Keratinocyte (primary cell): ENCODE results near the gene PNPLA2.

ENCODE experiments used
- CTCF ChIP-seq, 3 experiments: IDR thresholded peaks in 1 of 3; conservative IDR thresholded peaks in 1 of 3; optimal IDR thresholded peaks in 1 of 3; 2 replicates in 2 of 3; 3 replicates in 1 of 3; pipeline versions ENCODE3 to v1.5.1; 2011; ENCODE audit warnings: low read length in 3 of 3, mild to moderate bottlenecking in 3 of 3, moderate library complexity in 2 of 3, control low read depth in 1 of 3, inconsistent platforms in 1 of 3; ENCODE audit not compliant: insufficient read depth in 2 of 3; ENCODE audit errors: extremely low read depth in 1 of 3
- EZH2 ChIP-seq: IDR thresholded peaks from one replicate; pipeline ENCODE4 v1.6.1; 2012; ENCODE audit warnings: inconsistent platforms, mild to moderate bottlenecking, low read length, moderate library complexity

GRCh38 chr11:842370-843002 lies 23.8 kb downstream of the PNPLA2 start, which contains the start of the genes POLR2L and TSPAN4:
- TF ChIP-seq CTCF (optimal IDR thresholded peaks at IDR 0.05 in 1 of 3, IDR thresholded peaks at IDR 0.05 in 1 of 3, conservative IDR thresholded peaks at IDR 0.05 in 1 of 3; ENCODE audit: extremely low read depth in 1 of 3, insufficient read depth in 2 of 3, low read length in 3 of 3): no peak
- no peak for TF ChIP-seq EZH2
